Spinal cord (tissue), 10 donors: ENCODE data around the gene ULK4. TPM values are rescaled to one million over a fixed set of nuclear protein-coding genes. Genes with fewer than 3 reads are reported as not detected.

Experiments
- DNase-seq, 6 donors: peaks; one replicate each; pipeline versions ENCODE4 v3.0.0 to v3.0.0-alpha.2; 2013 to 2015; ENCODE audit warnings: low spot score in 6 of 6, low read depth in 4 of 6
- H3K27ac ChIP-seq: one replicate; pipeline ENCODE4 v1.5.1; 2013; ENCODE audit warnings: low read depth, low read length, control low read depth
- H3K27me3 ChIP-seq: one replicate; pipeline ENCODE4 v1.6.1; 2013; ENCODE audit warnings: low read length; ENCODE audit not compliant: control insufficient read depth, insufficient read depth
- H3K36me3 ChIP-seq: one replicate; pipeline ENCODE4 v1.6.1; 2013; ENCODE audit warnings: low read length; ENCODE audit not compliant: control insufficient read depth, insufficient read depth
- H3K4me1 ChIP-seq: one replicate; pipeline ENCODE4 v1.6.1; 2013; ENCODE audit warnings: low read length; ENCODE audit not compliant: control insufficient read depth, insufficient read depth
- H3K4me3 ChIP-seq: one replicate; pipeline ENCODE4 v1.5.1; 2013; ENCODE audit warnings: low read depth, low read length, control low read depth
- H3K9me3 ChIP-seq: one replicate; pipeline ENCODE4 v1.6.1; 2013; ENCODE audit warnings: low read length; ENCODE audit not compliant: control insufficient read depth, insufficient read depth
- WGBS: methylation state at CpG from one replicate; pipeline ENCODE4 v1.1.5; 2013; ENCODE audit warnings: missing lambda C conversion rate; ENCODE audit not compliant: insufficient coverage; 5-methylcytosine and 5-hydroxymethylcytosine counted together
- polyA plus RNA-seq, 2 donors: library from polyadenylated mRNA; unstranded; fragments of 120-200 nt; gene quantifications; one replicate each; pipeline ENCODE4 v1.2.1, GENCODE V29; 2013; ENCODE audit not compliant: insufficient read length in 2 of 2
- total RNA-seq, 2 donors: library from RNA; depleted of rRNA in 1 of 2; stranded (reverse); fragments of 120-200 nt in 1 of 2; fragments of >200 nt in 1 of 2; gene quantifications; one replicate each; pipeline versions ENCODE4 v1.2.3 to v1.2.4, GENCODE V29; 2013 to 2014
- donor health status: healthy.

ULK4 gene
- total and polyA plus RNA-seq, 4 donors: 3.1 to 18.1 (median 9.7) TPM

GRCh38 chr3:41488501-41488900, 473.4 kb downstream of the ULK4 start:
- Histone ChIP-seq H3K4me1 (no peaks in the 10 kb centered on the region), H3K36me3 (no peaks in the 10 kb centered on the region), H3K4me3 (no peak overlapping the region), H3K9me3 (no peaks in the 10 kb centered on the region), H3K27me3 (no peaks in the 10 kb centered on the region), H3K27ac (no peak overlapping the region)
- no peak for DNase-seq

DNA sequence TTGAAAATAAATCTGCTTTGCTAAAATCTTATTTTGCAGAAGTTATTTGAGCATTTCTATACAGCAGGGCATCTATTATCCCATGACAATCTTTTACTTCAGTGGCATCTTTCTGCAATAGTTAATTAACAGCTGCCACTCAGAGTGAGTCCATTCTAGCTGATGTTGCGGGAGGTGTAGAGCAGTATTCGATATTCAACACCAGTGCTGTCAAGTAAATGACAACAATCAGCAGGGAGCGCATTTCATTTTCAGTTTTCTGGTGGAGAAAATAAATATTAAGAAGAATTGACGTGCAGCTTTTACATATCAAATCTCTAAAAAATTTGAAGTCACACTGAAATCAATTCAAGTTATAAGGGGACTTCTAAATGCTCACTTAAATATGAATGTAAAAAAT, 476.4 kb downstream of the ULK4 start:
- no CpG with 5 or more reads among the region's 4 CpGs for WGBS
- Histone ChIP-seq H3K9me3 (no peaks in the 10 kb centered on the region), H3K4me1 (no peaks in the 10 kb centered on the region), H3K27me3 (no peaks in the 10 kb centered on the region), H3K36me3 (no peaks in the 10 kb centered on the region), H3K4me3 (no peak overlapping the region), H3K27ac (no peak overlapping the region)
- peak in 1 of 6 donors; percentile 4 for DNase-seq

GRCh38 chr3:41482134-41482533, 479.8 kb downstream of the ULK4 start:
- Histone ChIP-seq H3K36me3 (no peaks in the 10 kb centered on the region), H3K4me1 (no peaks in the 10 kb centered on the region), H3K9me3 (no peaks in the 10 kb centered on the region), H3K4me3 (no peak overlapping the region), H3K27me3 (no peaks in the 10 kb centered on the region), H3K27ac (no peak overlapping the region)
- WGBS: 90% methylated on average over 2 of the region's 2 CpGs
- no peak for DNase-seq

- Histone ChIP-seq H3K4me1 (no peaks in the 10 kb centered on the region), H3K27me3 (no peaks in the 10 kb centered on the region), H3K4me3 (no peak overlapping the region), H3K9me3 (peaks cover 2% of the 10 kb centered on the region), H3K36me3 (no peaks in the 10 kb centered on the region), H3K27ac (no peak overlapping the region)
- DNase-seq: no peak
- no CpG with 5 or more reads among the region's 1 CpG for WGBS
Measured at GRCh38 chr3:41478278-41478677, 483.6 kb downstream of the ULK4 start.

DNA sequence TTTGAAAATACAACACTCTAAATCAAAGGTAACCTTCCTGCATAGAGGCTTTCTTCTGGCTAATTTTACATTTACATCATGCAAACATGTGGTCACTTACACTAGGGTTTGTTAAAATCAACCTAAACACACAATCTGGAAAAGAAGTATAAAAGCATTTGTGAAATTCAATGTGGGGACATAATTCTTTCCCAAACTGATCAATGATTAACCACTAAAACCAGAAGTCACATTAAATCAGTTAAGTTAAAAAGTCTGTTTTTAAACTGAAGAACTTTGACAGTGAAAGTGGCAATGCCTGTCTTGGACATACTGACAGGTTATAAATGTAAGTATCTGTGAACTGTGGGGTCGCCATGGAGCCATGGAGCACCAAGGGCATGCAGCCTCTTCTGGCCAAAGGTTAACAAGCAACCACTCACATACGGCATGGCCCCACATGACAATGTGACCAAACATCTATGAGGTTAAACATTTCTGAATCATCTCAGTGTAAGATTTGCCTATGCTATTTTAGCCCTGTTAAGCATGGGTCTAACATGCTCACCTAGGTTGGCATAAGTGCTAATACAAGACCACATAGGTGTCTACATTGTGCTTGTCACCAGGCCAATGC, 484.4 kb downstream of the ULK4 start:
- 50% methylated on average over 1 of the region's 2 CpGs for WGBS
- no peak for DNase-seq
- no peak overlapping the region for H3K4me3 ChIP-seq
- H3K27me3 ChIP-seq: no peaks in the 10 kb centered on the region
- peaks cover 2% of the 10 kb centered on the region for H3K9me3 ChIP-seq
- no peaks in the 10 kb centered on the region for H3K36me3 ChIP-seq
- no peak overlapping the region for H3K27ac ChIP-seq
- no peaks in the 10 kb centered on the region for H3K4me1 ChIP-seq

DNA sequence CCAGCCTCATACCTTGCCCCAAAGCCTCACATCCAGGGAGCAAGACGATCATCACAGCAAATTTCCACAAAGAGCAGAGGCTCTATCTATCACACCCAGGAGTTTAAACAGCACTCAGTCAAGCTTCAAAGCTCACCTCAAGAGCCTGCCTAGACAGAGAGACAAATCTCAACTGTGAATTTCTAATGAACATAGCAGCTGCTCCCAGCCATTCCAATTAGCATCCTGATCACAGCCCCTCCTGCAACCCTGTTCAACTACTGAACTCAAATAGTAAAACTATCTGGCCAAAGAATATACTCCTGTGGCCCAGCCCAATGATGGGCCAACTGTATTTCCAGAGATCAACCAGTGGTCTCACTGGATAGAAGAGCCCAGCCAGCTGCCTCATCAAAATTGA, 492.8 kb downstream of the ULK4 start:
- no peak for DNase-seq
- 100% methylated on average over 1 of the region's 1 CpG for WGBS
- H3K27ac ChIP-seq: no peak overlapping the region

GRCh38 chr3:41467481-41467880, 494.4 kb downstream of the ULK4 start:
- H3K9me3 ChIP-seq: peaks cover 3% of the 10 kb centered on the region
- no peak for DNase-seq
- no peaks in the 10 kb centered on the region for H3K27me3 ChIP-seq
- H3K4me1 ChIP-seq: no peaks in the 10 kb centered on the region
- no peak overlapping the region for H3K4me3 ChIP-seq
- H3K36me3 ChIP-seq: no peaks in the 10 kb centered on the region
- WGBS: no CpG with 5 or more reads among the region's 1 CpG
- H3K27ac ChIP-seq: no peak overlapping the region

More for the DNA sequence above, 492.8 kb downstream of the ULK4 start:
- Histone ChIP-seq H3K4me3 (no peak overlapping the region), H3K9me3 (peaks cover 3% of the 10 kb centered on the region), H3K27me3 (no peaks in the 10 kb centered on the region), H3K4me1 (no peaks in the 10 kb centered on the region), H3K36me3 (no peaks in the 10 kb centered on the region)

GRCh38 chr3:41464858-41465257, 497.0 kb downstream of the ULK4 start:
- Histone ChIP-seq H3K9me3 (no peaks in the 10 kb centered on the region), H3K4me3 (no peak overlapping the region), H3K27me3 (no peaks in the 10 kb centered on the region), H3K27ac (no peak overlapping the region), H3K36me3 (no peaks in the 10 kb centered on the region), H3K4me1 (no peaks in the 10 kb centered on the region)
- WGBS: no CpG with 5 or more reads among the region's 1 CpG
- no peak for DNase-seq

- H3K27ac ChIP-seq: no peak overlapping the region
- H3K36me3 ChIP-seq: no peaks in the 10 kb centered on the region
- H3K4me1 ChIP-seq: no peaks in the 10 kb centered on the region
- no peak overlapping the region for H3K4me3 ChIP-seq
- H3K27me3 ChIP-seq: no peaks in the 10 kb centered on the region
- no peaks in the 10 kb centered on the region for H3K9me3 ChIP-seq
- WGBS: 100% methylated on average over 1 of the region's 2 CpGs
- no peak for DNase-seq
Measured at GRCh38 chr3:41464401-41464800, 497.5 kb downstream of the ULK4 start.

DNA sequence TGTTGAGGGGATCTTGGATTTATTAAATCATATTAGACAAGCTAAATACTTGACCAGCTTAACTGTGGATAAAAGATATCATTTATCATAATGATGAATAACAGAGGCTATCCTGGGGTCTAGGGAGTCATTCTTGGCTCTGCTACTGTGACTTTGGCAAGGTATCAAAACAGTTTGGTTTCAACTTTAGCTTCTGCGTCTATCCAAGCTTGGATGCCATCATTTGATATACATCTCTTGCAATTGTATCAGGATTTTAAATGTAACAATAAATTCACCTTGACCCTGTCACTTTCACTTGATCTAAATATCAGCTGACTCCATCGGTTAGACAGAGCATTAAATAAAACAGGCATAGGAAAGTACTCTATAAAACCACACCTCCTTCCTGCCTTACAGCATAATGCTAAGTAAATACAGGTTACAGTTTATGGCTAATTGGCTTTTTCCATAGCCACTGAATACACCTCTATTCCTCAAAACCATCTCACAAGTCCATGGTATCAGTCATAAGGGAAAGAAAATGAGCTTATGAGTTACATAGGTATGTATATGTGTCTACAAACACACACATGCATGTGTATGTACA, 499.7 kb downstream of the ULK4 start:
- H3K9me3 ChIP-seq: no peaks in the 10 kb centered on the region
- H3K4me1 ChIP-seq: no peaks in the 10 kb centered on the region
- no peaks in the 10 kb centered on the region for H3K27me3 ChIP-seq
- H3K27ac ChIP-seq: no peak overlapping the region
- no CpG with 5 or more reads among the region's 2 CpGs for WGBS
- no peaks in the 10 kb centered on the region for H3K36me3 ChIP-seq
- H3K4me3 ChIP-seq: no peak overlapping the region
- DNase-seq: no peak
